ENCODE measurements around the gene ENG.
A peak's percentile ranks its signal among the peaks of the same experiment; 100 is the strongest.

Gene ENG

GRCh38 chr9:127770905-127771569 is 83.4 kb downstream of the ENG start:
- peak; percentile 93 for DNase-seq

GRCh38 chr9:127770583-127770904 is 83.9 kb downstream of the ENG start:
- no peak for DNase-seq

GRCh38 chr9:127769929-127770582 is 84.4 kb downstream of the ENG start:
- no peak for DNase-seq

GRCh38 chr9:127769101-127769500 is 85.4 kb downstream of the ENG start:
- no peak for DNase-seq

GRCh38 chr9:127768698-127769097 is 85.8 kb downstream of the ENG start:
- no peak for DNase-seq

GRCh38 chr9:127767909-127768331 is 86.5 kb downstream of the ENG start:
- DNase-seq, result no peak

- DNase-seq, result no peak
Observed at GRCh38 chr9:127767410-127767809, 87.0 kb downstream of the ENG start.

- DNase-seq, result no peak
Observed at GRCh38 chr9:127765418-127765817, 89.0 kb downstream of the ENG start.

Data from NCI-H1048 (cell line).